ENCODE results near the gene TOR4A.

The TOR4A gene

GRCh38 chr9:137305060-137305797 lies 27.7 kb downstream of the TOR4A start:
- TF ChIP-seq, protein P1, sequence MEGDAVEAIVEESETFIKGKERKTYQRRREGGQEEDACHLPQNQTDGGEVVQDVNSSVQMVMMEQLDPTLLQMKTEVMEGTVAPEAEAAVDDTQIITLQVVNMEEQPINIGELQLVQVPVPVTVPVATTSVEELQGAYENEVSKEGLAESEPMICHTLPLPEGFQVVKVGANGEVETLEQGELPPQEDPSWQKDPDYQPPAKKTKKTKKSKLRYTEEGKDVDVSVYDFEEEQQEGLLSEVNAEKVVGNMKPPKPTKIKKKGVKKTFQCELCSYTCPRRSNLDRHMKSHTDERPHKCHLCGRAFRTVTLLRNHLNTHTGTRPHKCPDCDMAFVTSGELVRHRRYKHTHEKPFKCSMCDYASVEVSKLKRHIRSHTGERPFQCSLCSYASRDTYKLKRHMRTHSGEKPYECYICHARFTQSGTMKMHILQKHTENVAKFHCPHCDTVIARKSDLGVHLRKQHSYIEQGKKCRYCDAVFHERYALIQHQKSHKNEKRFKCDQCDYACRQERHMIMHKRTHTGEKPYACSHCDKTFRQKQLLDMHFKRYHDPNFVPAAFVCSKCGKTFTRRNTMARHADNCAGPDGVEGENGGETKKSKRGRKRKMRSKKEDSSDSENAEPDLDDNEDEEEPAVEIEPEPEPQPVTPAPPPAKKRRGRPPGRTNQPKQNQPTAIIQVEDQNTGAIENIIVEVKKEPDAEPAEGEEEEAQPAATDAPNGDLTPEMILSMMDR (conservative IDR thresholded peaks at IDR 0.05; ENCODE audit: low read length), result no peak
- no peak for DNase-seq (ENCODE audit: low read depth)
- no peak overlapping the region for H3K4me3 ChIP-seq (ENCODE audit: low read length)

GRCh38 chr9:137305798-137306065 lies 28.2 kb downstream of the TOR4A start:
- DNase-seq (ENCODE audit: low read depth), result no peak
- TF ChIP-seq, protein P1 (conservative IDR thresholded peaks at IDR 0.05; ENCODE audit: low read length), result no peak
- no peak overlapping the region for H3K4me3 ChIP-seq (ENCODE audit: low read length)

DNA sequence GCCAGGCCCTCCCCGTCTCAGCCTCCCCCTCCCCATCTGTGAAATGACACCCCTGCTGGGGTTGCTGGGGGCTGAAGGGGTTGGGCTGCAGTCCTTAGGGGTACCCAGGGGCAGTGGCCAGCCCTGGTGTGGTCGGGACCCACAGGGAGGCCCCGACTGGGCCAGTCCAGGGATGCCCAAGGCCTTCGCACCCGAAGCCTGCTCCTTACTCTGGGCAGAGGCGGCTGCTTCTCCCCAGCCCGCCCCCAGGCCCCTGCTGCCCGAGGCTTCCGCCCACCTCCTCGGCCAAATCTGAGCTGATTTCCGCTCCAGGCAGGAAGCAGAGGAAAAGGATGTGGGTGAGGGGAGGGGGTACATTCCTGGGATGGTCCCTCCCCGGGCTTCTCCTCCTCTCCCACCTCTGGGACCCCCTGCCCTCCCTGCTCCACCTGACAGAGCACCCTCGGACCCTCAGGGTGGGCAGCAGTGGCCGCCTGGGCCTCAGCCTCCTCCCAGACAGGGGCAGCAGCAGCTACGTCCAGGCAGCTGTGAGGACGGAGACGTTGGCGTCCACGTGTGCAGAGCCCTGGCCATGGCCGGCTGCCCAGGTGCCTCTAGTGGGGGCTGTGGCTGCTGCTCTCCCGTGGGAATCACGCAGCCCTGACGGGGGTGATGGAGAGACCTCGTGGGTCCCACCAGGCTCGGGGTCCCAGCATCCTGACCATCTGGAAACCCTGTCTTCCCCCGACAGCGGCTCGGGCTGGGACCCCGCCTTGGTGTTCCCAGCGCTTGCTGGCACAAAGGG lies 28.7 kb downstream of the TOR4A start:
- DNase-seq (ENCODE audit: low read depth), result no peak
- H3K4me3 ChIP-seq (ENCODE audit: low read length), result no peak overlapping the region
- TF ChIP-seq, protein P1 (conservative IDR thresholded peaks at IDR 0.05; ENCODE audit: low read length), result no peak

DNA sequence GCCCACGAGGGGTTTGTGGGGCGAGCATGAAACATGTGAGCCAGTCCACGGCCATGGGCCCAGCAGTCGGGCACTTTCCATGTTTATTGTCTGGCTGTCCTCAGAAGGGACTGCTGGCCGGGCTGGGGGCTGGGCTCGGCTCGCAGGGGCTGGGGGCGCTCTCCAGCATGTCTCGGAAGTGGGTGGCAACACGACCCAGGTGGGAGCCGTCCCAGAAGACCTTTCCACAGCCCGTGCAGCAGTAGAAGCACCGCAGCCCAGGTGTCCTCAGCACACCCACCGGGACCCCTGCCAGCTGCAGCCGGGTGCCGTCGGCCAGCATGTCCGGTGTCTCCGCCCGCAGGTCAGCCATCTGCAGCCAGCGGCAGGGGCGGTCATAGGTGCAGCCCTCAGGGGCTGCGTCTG lies 29.3 kb downstream of the TOR4A start:
- DNase-seq (ENCODE audit: low read depth), result no peak
- TF ChIP-seq, protein P1 (conservative IDR thresholded peaks at IDR 0.05; ENCODE audit: low read length), result no peak
- H3K4me3 ChIP-seq (ENCODE audit: low read length), result no peak overlapping the region

DNA sequence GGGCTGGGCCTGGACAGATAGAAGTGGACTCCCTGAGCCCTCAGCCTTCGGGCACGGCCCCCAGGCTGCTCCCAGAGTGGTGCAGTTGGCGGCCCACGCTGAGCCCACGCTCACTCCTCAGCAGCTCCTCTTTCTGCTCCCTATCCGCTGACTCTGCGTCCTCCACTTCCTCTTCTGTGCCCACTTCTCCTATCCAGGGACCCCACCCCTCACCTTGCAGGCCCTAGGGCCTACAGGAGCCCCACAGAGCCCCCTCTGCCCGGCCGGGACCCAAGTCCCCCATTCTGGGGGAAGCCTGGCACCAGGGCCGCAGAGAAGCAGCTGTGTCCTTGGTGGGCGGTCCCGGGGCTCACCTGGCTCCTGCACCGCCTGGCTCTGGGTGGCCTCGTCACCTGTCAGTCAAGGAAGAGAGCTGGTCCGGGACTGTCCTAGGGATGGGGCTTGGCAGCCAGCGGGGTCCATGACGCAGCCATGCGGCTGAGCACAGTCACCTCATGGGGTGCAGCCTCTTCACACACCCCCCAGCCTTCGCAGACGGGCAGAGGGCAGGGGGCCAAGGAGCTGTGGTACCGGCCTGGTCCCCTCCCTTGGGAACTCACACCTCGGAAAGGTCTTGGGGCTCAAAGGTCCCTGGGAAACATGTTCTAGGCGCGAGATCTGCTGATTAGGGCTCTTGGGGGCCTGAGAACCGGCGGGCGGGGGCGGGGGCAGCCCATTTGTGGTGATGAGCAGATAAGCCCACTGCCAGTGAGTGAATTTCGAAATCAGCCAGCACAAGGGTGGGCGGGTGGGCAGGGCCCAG lies 29.9 kb downstream of the TOR4A start:
- H3K4me3 ChIP-seq (ENCODE audit: low read length), result no peak overlapping the region
- TF ChIP-seq, protein P1 (conservative IDR thresholded peaks at IDR 0.05; ENCODE audit: low read length), result no peak
- DNase-seq (ENCODE audit: low read depth), result no peak

- DNase-seq (ENCODE audit: low read depth), result no peak
- TF ChIP-seq, protein P1 (conservative IDR thresholded peaks at IDR 0.05; ENCODE audit: low read length), result no peak
- no peak overlapping the region for H3K4me3 ChIP-seq (ENCODE audit: low read length)
Measured at GRCh38 chr9:137308057-137308619, 30.6 kb downstream of the TOR4A start.
